HEK293 (cell line): ENCODE measurements around the gene CEP85L.

ENCODE experiments used
- CTCF ChIA-PET: fragments of 350-600 bp; formaldehyde crosslinking; extraction: SDS; loops from one replicate; lab custom pipeline; 2021; ENCODE audit warnings: antibody characterized with exemption; lab: Yijun Ruan, JAX
- POLR2A ChIA-PET: fragments of 300-600 bp; formaldehyde crosslinking; extraction: SDS; loops from one replicate; lab custom pipeline; 2020; ENCODE audit warnings: antibody characterized with exemption, inconsistent platforms; lab: Yijun Ruan, JAX
- H3K27ac ChIP-seq: fragments of 200-500 bp; sonication (Bioruptor generic); 2 replicates; pipeline ENCODE4 v1.5.1; 2014; ENCODE audit warnings: low read depth, low read length, control low read depth, inconsistent platforms; ENCODE audit errors: extremely low read depth
- H3K36me3 ChIP-seq, 2 experiments: fragments of 200-500 bp in 1 of 2; sonication (Bioruptor generic) in 1 of 2; 1 replicate in 1 of 2; 2 replicates in 1 of 2; pipeline ENCODE4 v1.5.1; 2014 to 2017; ENCODE audit warnings: inconsistent platforms in 2 of 2, low read length in 2 of 2; ENCODE audit not compliant: control insufficient read depth in 2 of 2, insufficient read depth in 1 of 2
- H3K4me1 ChIP-seq: fragments of 200-500 bp; sonication (Bioruptor generic); 2 replicates; pipeline ENCODE4 v1.5.1; 2014; ENCODE audit warnings: mild to moderate bottlenecking, low read length, inconsistent platforms; ENCODE audit not compliant: control insufficient read depth, insufficient read depth
- H3K4me3 ChIP-seq: 2 replicates; pipeline ENCODE4 v1.5.1; 2011; ENCODE audit warnings: low read depth, mild to moderate bottlenecking, control low read depth, low read length, moderate library complexity
- H3K9me3 ChIP-seq: fragments of 200-500 bp; sonication (Bioruptor generic); 2 replicates; pipeline ENCODE4 v1.5.1; 2014; ENCODE audit warnings: low read depth, low read length, inconsistent platforms; ENCODE audit not compliant: control insufficient read depth, insufficient read depth
- GLI2 ChIP-seq: fragments of 450-650 bp; formaldehyde crosslinking; IDR thresholded peaks from 2 replicates; pipeline ENCODE4; 2017; ENCODE audit warnings: missing biosample characterization, missing genetic modification characterization, low read depth, borderline replicate concordance
- KLF7 ChIP-seq: fragments of 450-650 bp; formaldehyde crosslinking; IDR thresholded peaks from 2 replicates; pipeline ENCODE4 v1.5.1; 2016; ENCODE audit warnings: missing biosample characterization, missing genetic modification characterization, borderline replicate concordance
- KLF8 ChIP-seq: fragments of 450-650 bp; formaldehyde crosslinking; IDR thresholded peaks from 2 replicates; pipeline ENCODE4 v1.5.1; 2016; ENCODE audit warnings: missing biosample characterization, missing genetic modification characterization
- SP2 ChIP-seq: fragments of 450-650 bp; formaldehyde crosslinking; IDR thresholded peaks from 2 replicates; pipeline ENCODE4 v1.5.1; 2016; ENCODE audit warnings: missing biosample characterization, missing genetic modification characterization
- YY2 ChIP-seq: fragments of 450-650 bp; formaldehyde crosslinking; IDR thresholded peaks from 2 replicates; pipeline ENCODE4 v1.5.1; 2016; ENCODE audit warnings: missing biosample characterization, missing genetic modification characterization
- ZBTB17 ChIP-seq: fragments of 450-650 bp; formaldehyde crosslinking; IDR thresholded peaks from 2 replicates; pipeline ENCODE4 v1.5.1; 2016; ENCODE audit warnings: missing biosample characterization, missing genetic modification characterization
- ZNF138 ChIP-seq: fragments of 450-650 bp; formaldehyde crosslinking; IDR thresholded peaks from 2 replicates; pipeline ENCODE4 v1.5.1; 2016; ENCODE audit warnings: missing biosample characterization, missing genetic modification characterization, borderline replicate concordance
- ZNF175 ChIP-seq: fragments of 450-650 bp; formaldehyde crosslinking; IDR thresholded peaks from 2 replicates; pipeline ENCODE4 v1.5.1; 2016; ENCODE audit warnings: missing biosample characterization, missing genetic modification characterization
- ZNF18 ChIP-seq: fragments of 450-650 bp; formaldehyde crosslinking; IDR thresholded peaks from 2 replicates; pipeline ENCODE4 v1.5.1; 2016; ENCODE audit warnings: missing biosample characterization, missing genetic modification characterization
- ZNF19 ChIP-seq: fragments of 450-650 bp; formaldehyde crosslinking; IDR thresholded peaks from 2 replicates; pipeline ENCODE4; 2016; ENCODE audit warnings: missing biosample characterization, missing genetic modification characterization, low read depth
- ZNF366 ChIP-seq: fragments of 450-650 bp; formaldehyde crosslinking; conservative IDR thresholded peaks from 2 replicates; pipeline ENCODE4 v1.5.1; 2016; ENCODE audit warnings: missing biosample characterization, missing genetic modification characterization
- ZNF37A ChIP-seq: fragments of 450-650 bp; IDR thresholded peaks from 2 replicates; pipeline ENCODE4 v1.5.1; 2018; ENCODE audit warnings: missing biosample characterization, missing genetic modification characterization
- ZNF473 ChIP-seq: fragments of 450-650 bp; formaldehyde crosslinking; IDR thresholded peaks from 2 replicates; pipeline ENCODE4 v1.5.1; 2017; ENCODE audit warnings: missing biosample characterization, missing genetic modification characterization
- ZNF585B ChIP-seq: fragments of 450-650 bp; formaldehyde crosslinking; IDR thresholded peaks from 2 replicates; pipeline ENCODE4 v1.5.1; 2016; ENCODE audit warnings: missing biosample characterization, missing genetic modification characterization
- ZNF629 ChIP-seq: fragments of 450-650 bp; formaldehyde crosslinking; IDR thresholded peaks from 2 replicates; pipeline ENCODE4 v1.5.1; 2017; ENCODE audit warnings: missing biosample characterization, missing genetic modification characterization
- ZNF701 ChIP-seq: fragments of 450-650 bp; formaldehyde crosslinking; IDR thresholded peaks from 2 replicates; pipeline ENCODE4 v1.5.1; 2016; ENCODE audit warnings: missing biosample characterization, missing genetic modification characterization
- ZNF704 ChIP-seq: fragments of 450-650 bp; formaldehyde crosslinking; IDR thresholded peaks from 2 replicates; pipeline ENCODE4 v1.5.1; 2016; ENCODE audit warnings: missing biosample characterization, missing genetic modification characterization
- ZSCAN16 ChIP-seq: fragments of 450-650 bp; formaldehyde crosslinking; IDR thresholded peaks from 2 replicates; pipeline ENCODE4 v1.5.1; 2016; ENCODE audit warnings: missing biosample characterization, missing genetic modification characterization
- TF ChIP-seq, protein P1 (sequence below): fragments of 450-650 bp; formaldehyde crosslinking; IDR thresholded peaks from 2 replicates; pipeline ENCODE4 v1.5.1; 2016; ENCODE audit warnings: missing biosample characterization, missing genetic modification characterization
- TF ChIP-seq, protein P2 (sequence below): fragments of 450-650 bp; formaldehyde crosslinking; IDR thresholded peaks from 2 replicates; pipeline ENCODE4 v1.5.1; 2016; ENCODE audit warnings: missing biosample characterization, missing genetic modification characterization

Gene CEP85L

DNA sequence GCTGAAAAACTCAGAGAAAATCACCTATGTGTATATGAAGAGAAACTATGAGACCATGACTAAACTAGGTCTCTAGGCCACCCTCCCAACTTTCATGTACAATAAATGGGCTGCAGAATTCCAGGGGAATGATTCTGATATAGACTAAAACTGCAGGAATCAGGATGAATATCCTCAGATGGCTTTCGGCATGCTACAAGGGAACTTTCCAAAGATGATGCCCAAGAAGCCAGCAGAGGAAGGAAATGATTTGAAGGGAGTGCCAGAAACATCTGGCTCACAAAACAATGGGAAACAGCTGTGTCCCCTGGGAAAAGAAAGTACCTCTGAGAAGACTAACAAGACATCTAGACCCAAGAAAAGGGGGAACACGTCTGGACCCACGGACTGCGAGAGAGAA lies 62.2 kb downstream of the CEP85L start:
- no peak overlapping the region for H3K4me3 ChIP-seq
- POLR2A ChIA-PET, result no interaction called here
- H3K27ac ChIP-seq, result no peak overlapping the region
- no peak for TF ChIP-seq KLF8 (tag by site-specific recombination)
- TF ChIP-seq ZNF629 (tag by site-specific recombination), result no peak
- TF ChIP-seq ZNF704 (tag by site-specific recombination), result no peak
- no peak for TF ChIP-seq ZNF18 (tag by site-specific recombination)
- no peak for TF ChIP-seq KLF7 (tag by site-specific recombination)
- no peak for TF ChIP-seq YY2 (tag by site-specific recombination)
- TF ChIP-seq ZNF585B (tag by site-specific recombination), result no peak
- TF ChIP-seq ZNF701 (tag by site-specific recombination), result no peak
- CTCF ChIA-PET, result interaction anchor here (0.6 kb wide), 1 partner anchor 1638 kb away, joined by 3 read pairs; no protein-coding TSS in a partner anchor
- H3K36me3 ChIP-seq, result no peaks in the 10 kb centered on the region
- no peaks in the 10 kb centered on the region for H3K4me1 ChIP-seq
- H3K9me3 ChIP-seq, result no peaks in the 10 kb centered on the region

GRCh38 chr6:118588626-118589025 lies 62.8 kb downstream of the CEP85L start:
- Histone ChIP-seq H3K4me3 (no peak overlapping the region), H3K36me3 (no peaks in the 10 kb centered on the region), H3K27ac (no peak overlapping the region), H3K4me1 (no peaks in the 10 kb centered on the region), H3K9me3 (no peaks in the 10 kb centered on the region)
- no peak for TF ChIP-seq ZBTB17 (tag by site-specific recombination)
- ChIA-PET CTCF (interaction anchor here (0.6 kb wide), 2 partner anchors 18 to 1637 kb away, joined by 3 read pairs; no protein-coding TSS in a partner anchor), POLR2A (no interaction called here)

GRCh38 chr6:118586746-118587485 lies 64.5 kb downstream of the CEP85L start:
- ChIA-PET POLR2A (no interaction called here), CTCF (interaction anchor here (1.4 kb wide), 1 partner anchor 147 kb away, joined by 4 read pairs; no protein-coding TSS in a partner anchor)
- Histone ChIP-seq H3K9me3 (no peaks in the 10 kb centered on the region), H3K4me1 (no peaks in the 10 kb centered on the region), H3K36me3 (no peaks in the 10 kb centered on the region), H3K27ac (no peak overlapping the region), H3K4me3 (no peak overlapping the region)
- no peak for TF ChIP-seq ZNF175 (tag by site-specific recombination)
- no peak for TF ChIP-seq ZNF138 (tag by site-specific recombination)
- no peak for TF ChIP-seq ZNF473 (tag by site-specific recombination)
- no peak for TF ChIP-seq GLI2 (tag by site-specific recombination)
- TF ChIP-seq ZNF37A (tag by site-specific recombination), result no peak
- TF ChIP-seq, protein P1, sequence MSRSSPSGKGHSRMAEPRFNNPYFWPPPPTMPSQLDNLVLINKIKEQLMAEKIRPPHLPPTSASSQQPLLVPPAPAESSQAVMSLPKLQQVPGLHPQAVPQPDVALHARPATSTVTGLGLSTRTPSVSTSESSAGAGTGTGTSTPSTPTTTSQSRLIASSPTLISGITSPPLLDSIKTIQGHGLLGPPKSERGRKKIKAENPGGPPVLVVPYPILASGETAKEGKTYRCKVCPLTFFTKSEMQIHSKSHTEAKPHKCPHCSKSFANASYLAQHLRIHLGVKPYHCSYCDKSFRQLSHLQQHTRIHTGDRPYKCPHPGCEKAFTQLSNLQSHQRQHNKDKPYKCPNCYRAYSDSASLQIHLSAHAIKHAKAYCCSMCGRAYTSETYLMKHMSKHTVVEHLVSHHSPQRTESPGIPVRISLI, result no peak
- no peak for TF ChIP-seq ZNF19 (tag by site-specific recombination)
- TF ChIP-seq ZNF366 (tag by site-specific recombination), result no peak
- no peak for TF ChIP-seq ZSCAN16
- TF ChIP-seq, protein P2, sequence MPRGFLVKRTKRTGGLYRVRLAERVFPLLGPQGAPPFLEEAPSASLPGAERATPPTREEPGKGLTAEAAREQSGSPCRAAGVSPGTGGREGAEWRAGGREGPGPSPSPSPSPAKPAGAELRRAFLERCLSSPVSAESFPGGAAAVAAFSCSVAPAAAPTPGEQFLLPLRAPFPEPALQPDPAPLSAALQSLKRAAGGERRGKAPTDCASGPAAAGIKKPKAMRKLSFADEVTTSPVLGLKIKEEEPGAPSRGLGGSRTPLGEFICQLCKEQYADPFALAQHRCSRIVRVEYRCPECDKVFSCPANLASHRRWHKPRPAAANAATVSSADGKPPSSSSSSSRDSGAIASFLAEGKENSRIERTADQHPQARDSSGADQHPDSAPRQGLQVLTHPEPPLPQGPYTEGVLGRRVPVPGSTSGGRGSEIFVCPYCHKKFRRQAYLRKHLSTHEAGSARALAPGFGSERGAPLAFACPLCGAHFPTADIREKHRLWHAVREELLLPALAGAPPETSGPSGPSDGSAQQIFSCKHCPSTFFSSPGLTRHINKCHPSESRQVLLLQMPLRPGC (tag by site-specific recombination), result no peak
- no peak for TF ChIP-seq ZNF629 (tag by site-specific recombination)
- TF ChIP-seq SP2 (tag by site-specific recombination), result no peak
